ENCODE results near the gene APEH. TPM values are rescaled to one million over a fixed set of nuclear protein-coding genes. Genes with fewer than 3 reads are reported as not detected.

APEH gene
- total RNA-seq, 2 donors from 2014 or later = 84.4 to 116 TPM

DNA sequence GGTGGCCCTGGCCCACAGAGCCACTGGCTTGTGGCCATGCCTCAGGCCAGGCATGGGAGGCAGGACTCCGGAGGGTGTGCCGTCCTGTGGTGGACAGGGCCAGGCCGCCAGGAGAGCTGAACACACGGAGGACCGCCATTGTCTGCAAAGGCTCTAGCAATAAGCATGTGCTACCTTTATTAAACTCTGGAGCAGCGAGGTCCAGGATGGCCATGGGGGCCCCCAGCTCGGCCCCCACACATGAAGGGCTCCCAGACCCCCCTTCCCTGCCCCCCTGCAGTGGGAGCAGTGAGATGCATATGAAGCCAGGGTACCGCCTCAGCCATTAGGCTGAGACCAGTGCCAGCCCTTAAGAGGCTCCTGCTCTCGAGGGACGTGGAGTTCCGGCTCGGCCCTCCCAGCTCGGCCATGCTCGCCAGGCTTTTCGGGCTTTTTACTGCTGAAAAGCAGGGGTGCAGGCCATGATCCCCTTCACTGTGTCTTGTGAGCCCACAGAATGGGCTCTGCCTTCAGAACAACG lies 42.6 kb downstream of the APEH start:
- H3K9me3 ChIP-seq = no peaks in the 10 kb centered on the region
- intact Hi-C loops (cut with DNase I) = no loop called here
- DNase-seq (ENCODE audit: low spot score) = no peak
- H3K4me3 ChIP-seq = no peak overlapping the region
- TF ChIP-seq POLR2AphosphoS5 (IDR thresholded peaks at IDR 0.05) (no peak), POLR2A (IDR thresholded peaks at IDR 0.05) (no peak)
- TF ChIP-seq, protein P1, sequence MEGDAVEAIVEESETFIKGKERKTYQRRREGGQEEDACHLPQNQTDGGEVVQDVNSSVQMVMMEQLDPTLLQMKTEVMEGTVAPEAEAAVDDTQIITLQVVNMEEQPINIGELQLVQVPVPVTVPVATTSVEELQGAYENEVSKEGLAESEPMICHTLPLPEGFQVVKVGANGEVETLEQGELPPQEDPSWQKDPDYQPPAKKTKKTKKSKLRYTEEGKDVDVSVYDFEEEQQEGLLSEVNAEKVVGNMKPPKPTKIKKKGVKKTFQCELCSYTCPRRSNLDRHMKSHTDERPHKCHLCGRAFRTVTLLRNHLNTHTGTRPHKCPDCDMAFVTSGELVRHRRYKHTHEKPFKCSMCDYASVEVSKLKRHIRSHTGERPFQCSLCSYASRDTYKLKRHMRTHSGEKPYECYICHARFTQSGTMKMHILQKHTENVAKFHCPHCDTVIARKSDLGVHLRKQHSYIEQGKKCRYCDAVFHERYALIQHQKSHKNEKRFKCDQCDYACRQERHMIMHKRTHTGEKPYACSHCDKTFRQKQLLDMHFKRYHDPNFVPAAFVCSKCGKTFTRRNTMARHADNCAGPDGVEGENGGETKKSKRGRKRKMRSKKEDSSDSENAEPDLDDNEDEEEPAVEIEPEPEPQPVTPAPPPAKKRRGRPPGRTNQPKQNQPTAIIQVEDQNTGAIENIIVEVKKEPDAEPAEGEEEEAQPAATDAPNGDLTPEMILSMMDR (IDR thresholded peaks at IDR 0.05) = no peak
- WGBS = 96% methylated on average over 15 of the region's 16 CpGs
- peaks cover 0 to under 1% of the 10 kb centered on the region in 2 donors for H3K36me3 ChIP-seq
- no peaks in the 10 kb centered on the region for H3K27me3 ChIP-seq (replicated peaks; ENCODE audit: insufficient read depth)
- H3K27ac ChIP-seq = no peak overlapping the region
- peaks cover 6% of the 10 kb centered on the region for H3K4me1 ChIP-seq (replicated peaks)

DNA sequence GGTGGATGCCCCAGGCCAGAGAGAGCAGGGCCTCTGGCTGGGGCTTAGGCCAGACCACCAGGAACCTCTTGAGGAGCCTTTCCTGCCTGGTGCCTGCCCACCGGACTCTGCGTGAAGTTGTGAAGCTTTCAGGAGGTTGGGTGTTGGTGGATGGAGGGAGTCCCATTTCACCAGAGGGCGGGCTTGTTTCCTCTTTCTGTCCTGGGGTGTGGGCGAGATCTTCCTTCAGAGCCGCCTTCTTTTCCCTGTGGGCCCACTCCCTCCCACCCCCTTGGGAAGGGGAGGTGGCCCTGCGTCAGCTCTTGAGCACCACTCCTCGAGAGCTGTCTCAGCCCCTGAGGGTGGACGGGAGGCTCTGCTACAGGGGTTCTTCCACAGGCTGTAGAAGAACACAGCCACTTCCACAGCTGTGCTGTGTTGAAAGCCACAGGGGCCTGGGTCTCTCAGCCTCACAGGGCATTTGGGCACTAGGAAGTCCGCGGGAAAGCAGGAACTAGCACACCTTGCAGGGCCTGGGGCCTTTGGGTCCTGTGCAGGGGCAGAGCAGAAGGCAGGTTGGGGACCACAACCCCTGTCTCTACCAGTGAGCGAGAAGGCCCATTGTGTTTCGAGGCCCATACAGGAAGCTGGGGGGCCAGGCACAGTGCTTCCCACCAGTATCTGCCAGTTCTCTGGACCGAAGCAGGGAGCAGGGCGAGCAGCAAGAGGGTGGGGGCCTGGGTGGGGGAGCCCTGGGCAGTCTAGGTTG lies 43.2 kb downstream of the APEH start:
- H3K4me1 ChIP-seq (replicated peaks) = peaks cover 10% of the 10 kb centered on the region
- intact Hi-C loops (cut with DNase I) = no loop called here
- 92% methylated on average over 14 of the region's 14 CpGs for WGBS

DNA sequence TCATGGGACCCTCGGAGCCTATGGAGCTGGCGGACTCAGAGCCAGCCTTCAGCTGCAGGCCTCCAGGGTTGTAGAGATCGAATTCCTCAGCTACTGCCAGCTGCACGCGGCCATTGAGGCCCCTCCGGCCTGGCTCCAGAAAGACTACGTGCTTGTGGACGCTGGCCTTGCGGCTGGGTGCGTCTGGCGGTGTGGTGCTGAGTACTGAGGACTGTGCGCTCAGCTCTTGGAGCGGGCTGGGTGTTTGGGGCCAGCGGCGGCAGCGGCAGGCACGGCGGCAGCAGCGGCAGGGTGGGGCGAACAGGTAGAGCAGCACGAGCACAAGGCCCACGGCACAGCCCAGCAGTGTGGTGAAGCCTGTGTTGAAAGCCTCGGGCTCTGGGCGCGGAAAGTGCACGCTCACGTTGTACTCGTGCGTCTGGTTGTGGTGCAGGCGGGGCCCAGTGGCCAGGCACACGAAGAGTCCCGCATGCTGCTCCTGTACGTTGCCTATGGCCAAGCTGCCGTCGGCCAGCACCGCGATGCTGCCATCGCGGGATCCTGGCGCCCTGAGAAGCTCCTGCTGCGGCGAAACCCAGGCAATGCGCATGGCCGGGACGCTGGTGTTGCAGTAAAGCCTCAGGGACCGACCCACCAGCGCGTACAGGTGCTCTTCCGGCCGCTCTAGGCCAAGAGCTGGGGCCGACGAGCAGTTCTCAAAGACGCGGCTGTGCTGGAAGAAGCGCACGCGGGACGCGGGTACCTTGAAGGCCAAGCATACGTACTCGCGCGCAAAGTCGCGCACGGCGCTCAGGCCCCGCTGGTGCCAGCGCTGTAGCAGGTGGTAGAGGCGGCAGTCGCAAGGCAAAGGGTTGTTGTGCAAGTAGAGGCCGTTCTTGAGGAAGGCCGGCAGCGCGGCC lies 44.1 kb downstream of the APEH start:
- intact Hi-C loops (cut with DNase I) = no loop called here
- no peak overlapping the region for H3K4me3 ChIP-seq
- peaks cover 13% of the 10 kb centered on the region for H3K4me1 ChIP-seq (replicated peaks)
- H3K27me3 ChIP-seq (replicated peaks; ENCODE audit: insufficient read depth) = no peaks in the 10 kb centered on the region
- WGBS = 56% methylated on average over 75 of the region's 75 CpGs
- H3K36me3 ChIP-seq = peaks cover 0 to 5% of the 10 kb centered on the region in 2 donors
- TF ChIP-seq, protein P1 (IDR thresholded peaks at IDR 0.05) = no peak
- TF ChIP-seq POLR2A (IDR thresholded peaks at IDR 0.05) (no peak), POLR2AphosphoS5 (IDR thresholded peaks at IDR 0.05) (no peak)
- no peak for DNase-seq (ENCODE audit: low spot score)
- H3K27ac ChIP-seq = no peak overlapping the region
- H3K9me3 ChIP-seq = no peaks in the 10 kb centered on the region

More for the DNA sequence above, 43.2 kb downstream of the APEH start:
- no peak for TF ChIP-seq POLR2A (IDR thresholded peaks at IDR 0.05)
- TF ChIP-seq POLR2AphosphoS5 (IDR thresholded peaks at IDR 0.05) = no peak
- TF ChIP-seq, protein P1 (IDR thresholded peaks at IDR 0.05) = no peak
- H3K9me3 ChIP-seq = no peaks in the 10 kb centered on the region
- no peak overlapping the region for H3K27ac ChIP-seq
- DNase-seq (ENCODE audit: low spot score) = no peak
- no peak overlapping the region for H3K4me3 ChIP-seq
- no peaks in the 10 kb centered on the region for H3K27me3 ChIP-seq (replicated peaks; ENCODE audit: insufficient read depth)
- peaks cover 0 to 5% of the 10 kb centered on the region in 2 donors for H3K36me3 ChIP-seq

DNA sequence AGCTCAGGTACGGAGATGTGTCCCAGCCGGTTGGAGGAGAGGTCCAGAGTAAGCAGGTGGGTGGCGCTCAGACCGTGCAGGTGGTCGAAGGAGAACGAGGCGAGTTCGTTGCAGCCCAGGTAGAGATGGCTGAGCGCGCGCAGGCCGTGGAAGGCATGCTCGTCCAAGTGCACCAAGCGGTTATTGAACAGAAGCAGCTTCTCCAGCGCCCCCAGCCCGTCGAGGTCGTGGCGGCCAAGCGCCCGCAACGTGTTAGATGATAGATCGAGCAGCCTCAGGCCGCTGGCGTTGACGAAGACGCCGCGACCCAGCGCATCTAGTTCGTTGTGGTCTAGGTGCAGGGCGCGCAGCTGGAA lies 44.7 kb downstream of the APEH start:
- intact Hi-C loops (cut with DNase I) = no loop called here
- Histone ChIP-seq H3K27ac (no peak overlapping the region), H3K4me1 (replicated peaks) (peaks cover 13% of the 10 kb centered on the region), H3K9me3 (no peaks in the 10 kb centered on the region), H3K4me3 (peak overlapping the region; percentile 26 to 45), H3K36me3 (peaks cover 0 to 5% of the 10 kb centered on the region in 2 donors), H3K27me3 (replicated peaks; ENCODE audit: insufficient read depth) (no peaks in the 10 kb centered on the region)
- TF ChIP-seq, protein P1 (IDR thresholded peaks at IDR 0.05) = no peak
- no peak for TF ChIP-seq POLR2A (IDR thresholded peaks at IDR 0.05)
- 13% methylated on average over 33 of the region's 33 CpGs for WGBS
- DNase-seq (ENCODE audit: low spot score) = no peak

All from prostate gland (tissue), 2 donors.